HPDE6-E6E7 (cell line): Measurements from ENCODE around the gene YLPM1.

Experiments used
- DNase-seq: peaks from one replicate; pipeline ENCODE4 v3.0.0; 2011; ENCODE audit warnings: missing footprints; ENCODE audit errors: extremely low spot score

The YLPM1 gene

GRCh38 chr14:74793506-74794155, 30.5 kb downstream of the YLPM1 start:
- no peak for DNase-seq

DNA sequence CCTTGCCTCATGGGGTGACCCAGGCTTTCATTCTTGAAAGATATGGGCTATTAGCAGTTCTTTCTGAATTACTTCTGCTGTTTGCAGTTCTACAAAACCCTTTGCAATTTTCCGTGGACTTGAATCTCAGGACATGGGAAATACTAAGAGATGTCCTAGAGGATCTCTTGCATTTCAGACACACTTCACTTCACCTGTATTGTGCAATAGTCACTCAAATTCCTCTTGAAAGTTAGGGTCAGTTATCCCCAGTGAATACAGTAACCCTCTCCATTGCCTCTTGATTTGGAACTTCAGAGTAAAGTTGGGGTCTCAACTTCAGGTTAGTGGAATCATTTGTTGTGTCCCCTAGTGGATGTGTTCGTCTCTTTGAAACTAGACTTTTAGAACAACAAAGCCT, 31.8 kb downstream of the YLPM1 start:
- no peak for DNase-seq

GRCh38 chr14:74799765-74800164, 36.6 kb downstream of the YLPM1 start:
- DNase-seq, result no peak

- DNase-seq, result no peak
Observed at GRCh38 chr14:74800780-74801179, 37.7 kb downstream of the YLPM1 start.

- no peak for DNase-seq
Observed at GRCh38 chr14:74801396-74801795, 38.3 kb downstream of the YLPM1 start.

DNA sequence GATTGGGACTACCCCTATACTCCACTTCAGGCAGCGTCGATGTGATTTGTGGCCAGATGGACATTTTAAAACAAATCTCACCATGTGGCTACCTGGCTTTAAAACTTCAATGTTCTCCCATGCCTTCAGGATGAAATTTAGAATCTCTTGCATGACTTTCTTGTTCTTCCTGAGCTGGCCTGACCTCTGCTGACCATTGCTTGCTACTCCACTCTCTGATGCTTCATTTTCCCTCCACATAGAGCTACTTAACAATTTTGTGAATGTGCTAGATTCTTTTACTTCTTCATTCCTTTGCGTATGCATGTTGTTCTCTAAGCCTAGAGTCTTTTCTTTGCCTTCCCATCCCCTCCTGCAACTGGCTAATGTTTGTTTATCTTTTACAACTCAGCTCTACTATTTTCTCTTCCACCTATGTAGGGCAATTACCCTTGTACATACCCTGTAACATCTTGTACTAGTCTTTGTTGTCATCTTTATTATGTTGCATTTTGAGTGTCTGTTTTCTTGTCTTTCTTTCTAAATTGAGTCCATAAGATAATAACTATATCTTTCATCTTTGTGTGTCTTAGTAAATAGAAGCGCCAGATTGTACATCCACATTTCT, 41.2 kb downstream of the YLPM1 start:
- DNase-seq, result peak; percentile 31

DNA sequence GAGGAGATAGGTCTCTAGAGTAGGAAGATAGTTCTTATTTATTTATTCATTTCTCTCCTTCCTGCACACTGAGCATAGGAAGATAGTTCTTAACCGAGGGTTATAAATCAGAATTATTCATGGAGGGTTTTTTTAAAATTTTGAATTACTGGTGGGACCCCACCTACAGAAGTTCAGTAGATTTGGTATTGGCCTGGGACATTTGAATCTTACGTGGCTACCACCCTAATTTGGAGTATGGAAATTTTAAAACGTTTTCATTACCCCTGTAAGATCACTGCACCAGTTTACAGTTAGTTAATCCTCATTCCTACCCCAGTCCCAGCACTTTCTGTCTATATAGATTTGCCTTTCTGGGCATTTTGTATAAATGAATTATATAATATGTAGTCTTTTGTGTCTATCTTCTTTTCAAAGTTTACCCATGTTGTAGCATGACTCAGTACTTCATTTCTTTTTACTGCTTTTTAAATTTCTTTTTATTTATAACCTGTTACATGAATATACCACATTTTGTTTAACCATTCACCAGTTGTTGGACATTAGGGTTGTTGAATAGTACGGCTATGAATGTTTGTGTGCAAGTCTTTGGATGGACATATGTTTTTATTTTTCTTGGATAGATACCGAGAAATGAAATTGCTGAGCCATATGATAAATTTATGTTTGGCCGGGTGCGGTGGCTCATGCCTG, 44.9 kb downstream of the YLPM1 start:
- no peak for DNase-seq

GRCh38 chr14:74816124-74816523, 53.0 kb downstream of the YLPM1 start:
- DNase-seq, result no peak

DNA sequence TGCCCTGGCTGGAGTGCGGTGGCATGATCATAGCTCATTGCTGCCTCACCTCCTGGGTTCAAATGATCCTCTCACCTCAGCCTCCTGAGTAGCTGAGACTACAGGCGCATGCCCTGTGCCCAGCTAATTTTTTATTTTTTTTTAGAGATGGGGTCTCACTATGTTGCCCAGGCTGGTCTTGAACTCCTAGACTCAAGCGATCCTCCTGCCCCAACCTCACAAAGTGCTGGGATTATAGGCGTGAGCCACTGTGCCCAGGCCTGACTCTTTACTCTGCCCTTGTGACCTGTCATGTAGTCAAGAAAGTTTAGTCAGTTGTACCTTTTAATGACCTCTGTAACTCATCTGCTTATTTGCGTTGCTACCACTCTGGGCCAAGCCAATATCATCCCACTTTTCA, 57.2 kb downstream of the YLPM1 start:
- DNase-seq, result no peak

DNA sequence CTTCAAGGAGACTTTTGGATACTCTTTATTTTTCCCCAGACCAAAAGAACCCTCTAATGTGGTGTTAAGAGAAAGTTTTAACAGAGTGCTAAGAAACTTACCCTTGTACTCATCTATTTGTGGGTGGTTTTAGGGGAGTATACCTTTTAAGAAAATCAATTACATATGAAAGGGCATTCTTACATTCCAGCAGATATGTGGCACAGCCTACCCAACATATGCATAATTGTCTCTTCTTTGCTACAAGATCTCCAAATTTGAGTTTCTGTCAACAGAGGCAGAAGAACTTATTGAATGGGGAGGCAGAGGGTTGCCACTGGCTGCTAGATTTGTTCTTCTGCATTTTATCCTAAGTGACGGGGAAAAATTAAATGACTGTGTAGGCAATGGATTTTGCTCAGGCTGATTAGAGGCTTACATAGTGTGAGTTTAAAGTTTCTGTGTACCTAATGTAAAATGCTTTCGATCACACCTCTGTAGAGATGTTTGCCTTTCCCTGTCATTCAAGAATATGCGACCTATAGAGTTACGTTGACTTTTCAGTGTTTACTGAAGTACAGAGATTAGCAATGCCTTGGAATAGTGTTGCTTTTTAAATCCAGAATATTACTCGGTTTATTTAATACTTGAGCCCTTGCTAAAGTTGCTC, 58.3 kb downstream of the YLPM1 start:
- DNase-seq, result no peak

GRCh38 chr14:74824997-74825396, 61.9 kb downstream of the YLPM1 start:
- no peak for DNase-seq

DNA sequence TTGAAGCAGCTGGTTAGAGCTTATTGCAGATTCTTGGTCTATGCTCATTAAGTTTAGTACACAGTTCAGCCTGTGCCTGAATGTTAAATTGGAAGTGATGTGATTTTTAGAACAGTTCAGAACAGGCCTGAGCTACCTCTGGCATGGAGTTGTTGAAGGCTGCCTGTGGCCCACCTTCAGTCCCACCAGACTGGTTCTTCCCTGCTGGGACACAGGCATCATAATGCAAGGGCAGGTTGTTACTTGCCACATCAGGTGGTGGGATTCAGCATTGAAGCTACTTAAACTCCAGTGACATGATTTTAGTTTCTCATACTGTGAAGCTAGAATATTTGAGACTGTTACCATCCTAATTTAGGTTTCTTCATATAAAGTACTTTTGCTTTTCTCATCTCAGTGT, 63.5 kb downstream of the YLPM1 start:
- DNase-seq, result no peak

GRCh38 chr14:74829251-74829650, 66.1 kb downstream of the YLPM1 start:
- no peak for DNase-seq

DNA sequence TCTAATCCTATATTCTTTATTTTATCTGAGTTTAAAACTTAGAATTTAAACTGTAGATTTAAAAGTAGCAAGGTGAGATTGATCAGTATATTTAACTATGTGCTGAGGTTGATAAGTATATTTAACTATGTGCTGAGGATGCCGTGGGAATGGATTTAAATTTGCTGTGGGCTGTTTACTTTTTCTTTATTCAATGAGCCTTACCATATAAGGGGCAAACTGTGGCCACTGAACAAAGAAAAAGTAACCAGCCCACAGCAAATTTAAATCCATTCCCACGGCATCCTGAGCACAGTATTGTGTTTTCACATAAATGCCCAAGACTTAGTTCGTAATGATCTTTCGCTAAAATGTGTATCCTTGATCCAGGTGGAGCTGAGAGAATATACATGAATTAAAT, 69.7 kb downstream of the YLPM1 start:
- DNase-seq, result no peak

GRCh38 chr14:74834692-74835392, 71.7 kb downstream of the YLPM1 start:
- no peak for DNase-seq

DNA sequence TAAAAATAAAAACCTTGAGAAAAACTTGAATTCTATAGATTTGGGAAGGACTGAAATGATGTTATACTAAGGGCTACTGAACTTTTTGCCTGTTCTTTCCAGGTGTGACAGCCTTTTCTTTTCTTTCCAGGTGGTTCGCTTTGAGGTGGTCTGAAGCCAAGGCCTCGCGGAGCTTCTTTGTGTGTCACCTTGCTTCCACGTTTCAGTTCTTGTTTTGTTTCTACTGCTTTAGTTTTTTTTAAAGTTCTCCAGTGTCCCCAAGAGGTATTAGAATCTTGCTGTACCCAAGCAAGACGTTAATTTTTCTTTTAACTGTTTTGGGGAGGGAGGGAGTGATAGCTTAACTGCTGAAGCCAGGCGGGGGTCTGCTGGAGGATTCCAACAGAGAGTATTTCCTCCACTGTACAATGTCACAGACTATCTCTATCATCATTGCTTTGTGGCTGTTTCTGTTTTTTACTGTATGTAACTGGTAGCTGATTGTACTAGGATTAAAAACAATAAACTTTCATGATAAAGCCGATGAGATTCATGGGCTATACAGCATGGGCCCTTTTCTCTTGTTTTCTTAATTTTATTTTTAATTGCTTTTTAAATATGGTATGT, 72.6 kb downstream of the YLPM1 start:
- DNase-seq, result no peak

GRCh38 chr14:74836251-74836960, 73.3 kb downstream of the YLPM1 start:
- no peak for DNase-seq

DNA sequence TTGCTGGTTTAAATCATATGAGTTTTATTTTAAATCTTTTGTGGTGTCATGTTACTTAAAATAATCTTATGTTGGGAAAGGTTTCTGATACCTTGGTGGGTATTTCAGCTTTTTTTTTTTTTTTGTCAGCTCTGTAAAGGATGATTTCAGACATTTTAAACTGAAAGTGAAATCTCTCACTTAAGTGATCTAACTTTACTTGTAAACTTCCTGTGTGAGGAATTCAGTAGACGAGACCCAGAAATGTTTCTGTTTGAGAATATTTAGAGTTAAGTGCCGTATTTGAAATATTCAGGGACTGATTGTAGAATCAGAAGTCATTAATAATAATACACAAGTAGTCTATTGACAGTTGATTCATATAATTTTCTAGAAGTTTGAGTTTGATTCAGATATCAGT, 75.0 kb downstream of the YLPM1 start:
- DNase-seq, result no peak

GRCh38 chr14:74840603-74841030, 77.5 kb downstream of the YLPM1 start:
- DNase-seq, result no peak

GRCh38 chr14:74841230-74842207, 78.4 kb downstream of the YLPM1 start:
- no peak for DNase-seq
